Naive thymus-derived CD4-positive, alpha-beta T cell (primary cell): ENCODE measurements around the gene CNKSR2. TPM values are rescaled to one million over a fixed set of nuclear protein-coding genes. Genes with fewer than 3 reads are reported as not detected.

ENCODE experiments used
- ATAC-seq: fragments of 150-1000 bp; cut with Tn5 transposase; 2 replicates; pipeline ENCODE4 v1.10.0; 2021; ENCODE audit warnings: mild to moderate bottlenecking, moderate library complexity
- CTCF ChIA-PET: fragments of 350-600 bp; sonication (Branson Sonifier 250); formaldehyde crosslinking; loops from one replicate; lab custom pipeline; 2021; ENCODE audit warnings: antibody characterized with exemption; lab: Charles Lee
- POLR2A ChIA-PET: fragments of 350-600 bp; sonication (Branson Sonifier 250); formaldehyde crosslinking; loops from one replicate; lab custom pipeline; 2021; ENCODE audit warnings: antibody characterized with exemption, inconsistent platforms; lab: Charles Lee
- DNase-seq, 9 donors: peaks; one replicate each; pipeline versions ENCODE4 v3.0.0 to v3.0.0-alpha.2; 2020 to 2022; ENCODE audit warnings: mixed read lengths in 1 of 9
- H3K27ac ChIP-seq: one replicate; pipeline ENCODE4 v1.7.0; 2013; ENCODE audit warnings: mild to moderate bottlenecking, low read depth, low read length, moderate library complexity
- H3K27me3 ChIP-seq, 2 donors: one replicate each; pipeline ENCODE4 v1.7.0; 2013; ENCODE audit warnings: low read length in 2 of 2, mild to moderate bottlenecking in 2 of 2, moderate library complexity in 2 of 2; ENCODE audit not compliant: control insufficient read depth in 2 of 2, insufficient read depth in 2 of 2
- H3K36me3 ChIP-seq, 3 experiments: 1 replicate in 2 of 3; 2 replicates in 1 of 3; pipeline ENCODE4 v1.7.0; 2013; ENCODE audit warnings: low read length in 3 of 3, mild to moderate bottlenecking in 3 of 3, moderate library complexity in 1 of 3; ENCODE audit not compliant: insufficient read depth in 3 of 3, control insufficient read depth in 2 of 3
- H3K4me1 ChIP-seq, 2 donors: one replicate each; pipeline ENCODE4 v1.7.0; 2013; ENCODE audit warnings: low read length in 2 of 2, mild to moderate bottlenecking in 2 of 2, moderate library complexity in 1 of 2; ENCODE audit not compliant: control insufficient read depth in 2 of 2, insufficient read depth in 2 of 2
- H3K4me3 ChIP-seq: 2 replicates; pipeline ENCODE4 v1.7.0; 2013; ENCODE audit warnings: mild to moderate bottlenecking, low read length
- H3K9me3 ChIP-seq, 3 experiments: 1 replicate in 2 of 3; 2 replicates in 1 of 3; pipeline ENCODE4 v1.7.0; 2013; ENCODE audit warnings: low read length in 3 of 3; ENCODE audit not compliant: control insufficient read depth in 2 of 3
- H3K27ac Mint-ChIP-seq, 9 donors: one replicate each; pipeline ENCODE4 v1.8.0; 2020 to 2022; ENCODE audit warnings: mixed read lengths in 9 of 9, mild to moderate bottlenecking in 8 of 9, moderate library complexity in 5 of 9, inconsistent platforms in 2 of 9
- H3K27me3 Mint-ChIP-seq, 5 donors: one replicate each; pipeline ENCODE4 v1.8.0; 2021 to 2022; ENCODE audit warnings: mixed read lengths in 5 of 5, mild to moderate bottlenecking in 1 of 5
- H3K36me3 Mint-ChIP-seq, 5 donors: one replicate each; pipeline ENCODE4 v1.8.0; 2020 to 2022; ENCODE audit warnings: mixed read lengths in 5 of 5, mild to moderate bottlenecking in 3 of 5, inconsistent platforms in 1 of 5
- H3K4me1 Mint-ChIP-seq, 7 donors: one replicate each; pipeline ENCODE4 v1.8.0; 2020 to 2022; ENCODE audit warnings: mixed read lengths in 7 of 7, mild to moderate bottlenecking in 3 of 7, inconsistent platforms in 1 of 7
- H3K4me3 Mint-ChIP-seq, 10 donors: one replicate each; pipeline ENCODE4 v1.8.0; 2020 to 2022; ENCODE audit warnings: mild to moderate bottlenecking in 10 of 10, mixed read lengths in 10 of 10, moderate library complexity in 6 of 10, inconsistent platforms in 2 of 10
- H3K9me3 Mint-ChIP-seq, 11 donors: one replicate each; pipeline ENCODE4 v1.8.0; 2020 to 2022; ENCODE audit warnings: mixed read lengths in 11 of 11, mild to moderate bottlenecking in 4 of 11, inconsistent platforms in 1 of 11, moderate library complexity in 1 of 11
- intact Hi-C, 2 donors: fragments of 100-400 bp; cut with micrococcal nuclease; formaldehyde crosslinking; loops; one replicate each; pipeline ENCODE4 v1.15.1; 2023
- polyA plus RNA-seq, 2 donors: library from polyadenylated mRNA; unstranded; fragments of 300-500 nt; fragmentation: Illumina TruSeq; gene quantifications; one replicate each; pipeline ENCODE4 v1.2.3, GENCODE V29; 2021
- total RNA-seq, 6 experiments: library from RNA in 5 of 6; stranded (reverse) in 5 of 6; gene quantifications; 1 replicate in 5 of 6; 2 replicates in 1 of 6; pipeline ENCODE4 v1.2.3 and lab custom pipeline; 2021 to 2026

CNKSR2 gene
- total and polyA plus RNA-seq, 7 experiments from 2014 or later, result 6.3 to 25.3 (median 14.3) TPM

- POLR2A ChIA-PET, result no interaction called here
- Mint-ChIP-seq H3K4me3 (no peak overlapping the region), H3K27ac (no peak overlapping the region), H3K9me3 (peaks cover 0 to 3% (median 0%) of the 10 kb centered on the region in 11 donors), H3K27me3 (peaks cover 0 to 10% (median 4%) of the 10 kb centered on the region in 5 donors), H3K4me1 (peaks cover 0 to 6% (median 1%) of the 10 kb centered on the region in 7 donors), H3K36me3 (no peaks in the 10 kb centered on the region)
- Histone ChIP-seq H3K4me1 (no peaks in the 10 kb centered on the region), H3K9me3 (no peaks in the 10 kb centered on the region), H3K4me3 (no peak overlapping the region), H3K27ac (no peak overlapping the region), H3K27me3 (no peaks in the 10 kb centered on the region), H3K36me3 (no peaks in the 10 kb centered on the region)
- intact Hi-C loops, result no loop called here
- CTCF ChIA-PET, result no interaction called here
- ATAC-seq, result no peak
- no peak for DNase-seq
Measured at GRCh38 chrX:21675931-21676330, 301.7 kb downstream of the CNKSR2 start.

GRCh38 chrX:21678048-21678612 is 303.9 kb downstream of the CNKSR2 start:
- Mint-ChIP-seq H3K27me3 (peaks cover 0 to 6% (median 3%) of the 10 kb centered on the region in 5 donors), H3K36me3 (no peaks in the 10 kb centered on the region), H3K4me1 (peaks cover 0 to 6% (median 1%) of the 10 kb centered on the region in 7 donors), H3K9me3 (peaks cover 0 to 3% (median 0%) of the 10 kb centered on the region in 11 donors), H3K4me3 (no peak overlapping the region), H3K27ac (no peak overlapping the region)
- H3K27ac ChIP-seq, result no peak overlapping the region
- H3K9me3 ChIP-seq, result no peaks in the 10 kb centered on the region
- ATAC-seq (no peak), DNase-seq (no peak)
- ChIA-PET POLR2A (interaction anchor here (0.6 kb wide), 1 partner anchor 30 kb away, joined by 3 read pairs; no protein-coding TSS in a partner anchor), CTCF (no interaction called here)
- H3K4me1 ChIP-seq, result no peaks in the 10 kb centered on the region
- no peaks in the 10 kb centered on the region for H3K27me3 ChIP-seq
- no peaks in the 10 kb centered on the region for H3K36me3 ChIP-seq
- no peak overlapping the region for H3K4me3 ChIP-seq
- intact Hi-C loops, result no loop called here

- H3K9me3 ChIP-seq, result no peaks in the 10 kb centered on the region
- intact Hi-C loops, result no loop called here
- Mint-ChIP-seq H3K36me3 (no peaks in the 10 kb centered on the region), H3K27me3 (peaks cover 0 to 6% (median 0%) of the 10 kb centered on the region in 5 donors), H3K4me1 (peaks cover 0 to 8% (median 0%) of the 10 kb centered on the region in 7 donors), H3K4me3 (no peak overlapping the region), H3K27ac (no peak overlapping the region), H3K9me3 (peaks cover 0 to 4% (median 0%) of the 10 kb centered on the region in 11 donors)
- POLR2A ChIA-PET, result no interaction called here
- no peaks in the 10 kb centered on the region for H3K36me3 ChIP-seq
- ATAC-seq (no peak), DNase-seq (no peak)
- CTCF ChIA-PET, result no interaction called here
- no peak overlapping the region for H3K4me3 ChIP-seq
- H3K27me3 ChIP-seq, result no peaks in the 10 kb centered on the region
- H3K4me1 ChIP-seq, result no peaks in the 10 kb centered on the region
- no peak overlapping the region for H3K27ac ChIP-seq
Measured at GRCh38 chrX:21683941-21684340, 309.7 kb downstream of the CNKSR2 start.

- Mint-ChIP-seq H3K27ac (peak overlapping the region in 1 of 9 donors; percentile 30), H3K27me3 (no peaks in the 10 kb centered on the region), H3K9me3 (peaks cover 0 to 2% (median 0%) of the 10 kb centered on the region in 11 donors), H3K4me1 (peaks cover 0 to 10% (median 4%) of the 10 kb centered on the region in 7 donors), H3K36me3 (no peaks in the 10 kb centered on the region), H3K4me3 (no peak overlapping the region)
- POLR2A ChIA-PET, result no interaction called here
- no peaks in the 10 kb centered on the region for H3K4me1 ChIP-seq
- H3K27me3 ChIP-seq, result no peaks in the 10 kb centered on the region
- no peak overlapping the region for H3K4me3 ChIP-seq
- no peaks in the 10 kb centered on the region for H3K36me3 ChIP-seq
- H3K9me3 ChIP-seq, result no peaks in the 10 kb centered on the region
- intact Hi-C loops, result no loop called here
- CTCF ChIA-PET, result no interaction called here
- DNase-seq, result no peak
- no peak for ATAC-seq
- no peak overlapping the region for H3K27ac ChIP-seq
Measured at GRCh38 chrX:21691512-21692018, 317.3 kb downstream of the CNKSR2 start.

- Mint-ChIP-seq H3K9me3 (peaks cover 0 to 3% (median 0%) of the 10 kb centered on the region in 11 donors), H3K4me1 (no peaks in the 10 kb centered on the region), H3K36me3 (no peaks in the 10 kb centered on the region), H3K4me3 (no peak overlapping the region), H3K27me3 (no peaks in the 10 kb centered on the region), H3K27ac (no peak overlapping the region)
- H3K36me3 ChIP-seq, result no peaks in the 10 kb centered on the region
- H3K27ac ChIP-seq, result no peak overlapping the region
- no peaks in the 10 kb centered on the region for H3K4me1 ChIP-seq
- no peak overlapping the region for H3K4me3 ChIP-seq
- no peaks in the 10 kb centered on the region for H3K9me3 ChIP-seq
- no peaks in the 10 kb centered on the region for H3K27me3 ChIP-seq
- ChIA-PET POLR2A (no interaction called here), CTCF (no interaction called here)
- intact Hi-C loops, result no loop called here
- no peak for DNase-seq
- ATAC-seq, result no peak
Measured at GRCh38 chrX:21698272-21698671, 324.1 kb downstream of the CNKSR2 start.

GRCh38 chrX:21699136-21699535 is 324.9 kb downstream of the CNKSR2 start:
- Histone ChIP-seq H3K27ac (no peak overlapping the region), H3K4me3 (no peak overlapping the region), H3K9me3 (no peaks in the 10 kb centered on the region), H3K36me3 (no peaks in the 10 kb centered on the region), H3K4me1 (no peaks in the 10 kb centered on the region), H3K27me3 (no peaks in the 10 kb centered on the region)
- H3K4me1 Mint-ChIP-seq, result no peaks in the 10 kb centered on the region
- H3K27ac Mint-ChIP-seq, result no peak overlapping the region
- H3K27me3 Mint-ChIP-seq, result no peaks in the 10 kb centered on the region
- ATAC-seq, result no peak
- H3K4me3 Mint-ChIP-seq, result no peak overlapping the region
- peaks cover 0 to 3% (median 0%) of the 10 kb centered on the region in 11 donors for H3K9me3 Mint-ChIP-seq
- CTCF ChIA-PET, result no interaction called here
- intact Hi-C loops, result no loop called here
- no peak for DNase-seq
- POLR2A ChIA-PET, result no interaction called here
- no peaks in the 10 kb centered on the region for H3K36me3 Mint-ChIP-seq

- intact Hi-C loops, result no loop called here
- Histone ChIP-seq H3K9me3 (no peaks in the 10 kb centered on the region), H3K27ac (no peak overlapping the region), H3K4me3 (no peak overlapping the region), H3K4me1 (no peaks in the 10 kb centered on the region), H3K36me3 (no peaks in the 10 kb centered on the region), H3K27me3 (no peaks in the 10 kb centered on the region)
- Mint-ChIP-seq H3K4me1 (no peaks in the 10 kb centered on the region), H3K9me3 (peaks cover 0 to 3% (median 0%) of the 10 kb centered on the region in 11 donors), H3K4me3 (no peak overlapping the region), H3K36me3 (no peaks in the 10 kb centered on the region), H3K27me3 (no peaks in the 10 kb centered on the region), H3K27ac (no peak overlapping the region)
- DNase-seq (no peak), ATAC-seq (no peak)
- ChIA-PET POLR2A (no interaction called here), CTCF (no interaction called here)
Measured at GRCh38 chrX:21700275-21700674, 326.1 kb downstream of the CNKSR2 start.
